Hippocampal formation (tissue), 2 donors: ENCODE results near the gene RPS19BP1.

Experiments used
- DNase-seq, 2 donors: peaks; one replicate each; lab custom pipeline; 2025; lab: John Stamatoyannopoulos, UW

RPS19BP1 gene

DNA sequence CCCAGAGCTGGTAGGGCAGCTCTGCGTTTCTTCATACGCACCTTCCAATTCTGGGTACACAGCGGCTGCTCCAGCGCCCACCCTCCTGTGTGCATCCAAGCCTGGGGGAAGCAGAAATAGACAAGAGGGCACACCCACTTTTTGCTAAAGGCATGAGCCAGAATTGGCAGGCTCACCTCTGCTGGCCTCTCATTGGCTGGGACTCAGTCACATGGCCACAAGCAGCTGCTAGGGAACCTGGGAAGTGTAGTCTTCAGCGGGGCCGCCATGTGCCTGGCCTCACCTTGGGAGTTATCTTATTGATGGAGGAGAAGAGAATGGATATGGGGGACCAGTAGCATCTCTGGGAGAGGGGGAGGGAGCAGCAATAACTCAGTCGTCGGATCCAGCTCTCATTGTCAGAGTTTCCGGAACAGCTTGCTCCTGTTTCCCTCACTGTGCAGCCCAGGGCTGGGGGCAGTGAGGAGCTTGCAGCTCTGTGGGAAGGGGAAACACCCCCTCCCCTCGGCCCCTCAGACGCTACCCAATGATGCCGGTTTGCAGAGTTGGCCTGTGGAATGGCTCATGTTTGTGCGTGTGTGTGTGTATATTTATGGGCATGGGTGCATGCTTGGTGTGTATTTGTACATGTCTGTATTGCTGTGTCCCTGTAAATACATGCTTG is 42.3 kb downstream of the RPS19BP1 start:
- DNase-seq, result peak; percentile 52 to 72

DNA sequence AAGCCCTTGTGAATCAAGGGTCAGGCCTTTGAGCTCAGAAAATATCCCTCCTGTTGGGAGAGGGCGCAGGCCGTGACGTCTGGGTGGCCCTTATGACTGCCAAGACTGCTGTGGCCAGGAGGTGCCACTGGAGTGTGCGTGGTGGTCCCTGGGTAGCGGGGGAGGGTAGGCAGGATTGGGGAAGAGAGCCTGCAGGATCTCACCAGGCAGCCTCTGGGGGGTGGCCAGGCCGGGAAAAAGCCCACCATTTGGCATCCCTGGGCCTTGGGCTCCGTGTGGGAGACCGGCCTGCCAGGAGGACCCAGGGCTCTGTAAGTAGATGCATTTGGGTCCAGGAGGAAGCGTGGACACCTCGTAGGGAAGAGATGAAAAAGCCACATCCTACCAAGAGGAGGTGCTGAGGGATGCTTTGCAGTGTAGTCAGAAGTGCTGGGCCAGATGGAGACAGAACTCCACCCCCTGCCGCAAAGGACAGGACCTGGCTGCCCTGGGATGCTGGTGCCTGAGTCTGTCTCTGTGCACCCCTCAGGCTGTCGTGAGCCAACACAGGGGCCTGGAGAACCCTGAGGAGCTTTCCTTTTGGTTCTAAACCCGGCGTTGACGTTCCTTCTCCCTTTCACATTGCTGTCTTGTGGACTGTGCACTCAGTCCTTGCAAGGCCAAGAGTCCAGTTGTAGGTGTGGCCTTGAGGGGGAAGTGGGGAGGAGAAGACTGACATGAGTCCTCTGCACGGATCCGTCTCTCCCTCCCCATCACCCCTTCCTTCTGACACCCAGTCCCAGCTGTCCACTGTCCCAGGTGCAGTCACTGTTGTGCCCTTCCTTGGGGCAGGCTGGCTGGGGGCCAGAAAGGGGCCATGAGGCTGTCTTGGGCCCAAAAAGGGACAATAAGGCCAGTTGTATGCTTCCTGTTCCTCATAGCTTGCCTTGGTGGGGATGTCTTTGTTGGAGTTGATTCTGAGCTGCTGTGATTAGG is 43.2 kb downstream of the RPS19BP1 start:
- no peak for DNase-seq

DNA sequence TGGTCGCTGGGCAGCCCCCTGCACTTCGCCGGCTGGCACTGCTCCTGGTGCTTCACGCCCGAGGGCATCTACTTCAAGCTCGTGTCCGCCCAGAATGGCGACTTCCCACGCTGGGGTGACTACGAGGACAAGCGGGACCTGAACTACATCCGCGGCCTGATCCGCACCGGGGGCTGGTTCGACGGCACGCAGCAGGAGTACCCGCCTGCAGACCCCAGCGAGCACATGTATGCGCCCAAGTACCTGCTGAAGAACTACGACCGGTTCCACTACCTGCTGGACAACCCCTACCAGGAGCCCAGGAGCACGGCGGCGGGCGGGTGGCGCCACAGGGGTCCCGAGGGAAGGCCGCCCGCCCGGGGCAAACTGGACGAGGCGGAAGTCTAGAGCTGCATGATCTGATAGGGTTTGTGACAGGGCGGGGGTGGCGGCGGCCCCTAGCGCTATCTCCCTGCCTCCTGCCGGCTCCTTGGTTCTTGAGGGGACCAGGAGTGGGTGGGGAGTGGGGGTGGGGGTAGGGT is 43.9 kb downstream of the RPS19BP1 start:
- DNase-seq, result no peak

DNA sequence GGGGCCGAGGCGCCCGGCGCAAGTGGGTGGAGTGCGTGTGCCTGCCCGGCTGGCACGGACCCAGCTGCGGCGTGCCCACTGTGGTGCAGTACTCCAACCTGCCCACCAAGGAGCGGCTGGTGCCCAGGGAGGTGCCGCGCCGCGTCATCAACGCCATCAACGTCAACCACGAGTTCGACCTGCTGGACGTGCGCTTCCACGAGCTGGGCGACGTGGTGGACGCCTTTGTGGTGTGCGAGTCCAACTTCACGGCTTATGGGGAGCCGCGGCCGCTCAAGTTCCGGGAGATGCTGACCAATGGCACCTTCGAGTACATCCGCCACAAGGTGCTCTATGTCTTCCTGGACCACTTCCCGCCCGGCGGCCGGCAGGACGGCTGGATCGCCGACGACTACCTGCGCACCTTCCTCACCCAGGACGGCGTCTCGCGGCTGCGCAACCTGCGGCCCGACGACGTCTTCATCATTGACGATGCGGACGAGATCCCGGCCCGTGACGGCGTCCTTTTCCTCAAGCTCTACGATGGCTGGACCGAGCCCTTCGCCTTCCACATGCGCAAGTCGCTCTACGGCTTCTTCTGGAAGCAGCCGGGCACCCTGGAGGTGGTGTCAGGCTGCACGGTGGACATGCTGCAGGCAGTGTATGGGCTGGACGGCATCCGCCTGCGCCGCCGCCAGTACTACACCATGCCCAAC is 44.6 kb downstream of the RPS19BP1 start:
- no peak for DNase-seq

DNA sequence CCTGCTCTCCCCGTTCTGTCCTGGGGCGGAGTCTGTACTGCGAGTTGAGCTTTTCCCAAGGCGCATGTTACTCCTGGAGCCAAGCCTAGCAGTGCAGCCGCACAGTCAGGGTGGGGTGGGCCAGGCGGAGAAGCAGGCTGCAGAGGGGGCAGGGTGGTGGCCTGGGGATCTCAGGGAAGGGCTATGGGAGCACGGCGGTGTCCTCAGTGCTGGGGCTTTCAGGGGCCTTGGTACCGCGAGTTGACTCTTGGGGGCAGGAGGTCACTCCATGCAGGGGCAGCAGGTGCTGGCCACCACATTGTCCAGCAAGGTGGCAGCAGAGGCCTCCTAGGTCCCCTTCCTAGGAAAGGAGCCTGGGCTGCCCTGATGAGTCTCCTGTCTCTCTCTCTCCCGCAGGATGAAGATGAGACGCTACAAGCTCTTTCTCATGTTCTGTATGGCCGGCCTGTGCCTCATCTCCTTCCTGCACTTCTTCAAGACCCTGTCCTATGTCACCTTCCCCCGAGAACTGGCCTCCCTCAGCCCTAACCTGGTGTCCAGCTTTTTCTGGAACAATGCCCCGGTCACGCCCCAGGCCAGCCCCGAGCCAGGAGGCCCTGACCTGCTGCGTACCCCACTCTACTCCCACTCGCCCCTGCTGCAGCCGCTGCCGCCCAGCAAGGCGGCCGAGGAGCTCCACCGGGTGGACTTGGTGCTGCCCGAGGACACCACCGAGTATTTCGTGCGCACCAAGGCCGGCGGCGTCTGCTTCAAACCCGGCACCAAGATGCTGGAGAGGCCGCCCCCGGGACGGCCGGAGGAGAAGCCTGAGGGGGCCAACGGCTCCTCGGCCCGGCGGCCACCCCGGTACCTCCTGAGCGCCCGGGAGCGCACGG is 45.4 kb downstream of the RPS19BP1 start:
- no peak for DNase-seq

DNA sequence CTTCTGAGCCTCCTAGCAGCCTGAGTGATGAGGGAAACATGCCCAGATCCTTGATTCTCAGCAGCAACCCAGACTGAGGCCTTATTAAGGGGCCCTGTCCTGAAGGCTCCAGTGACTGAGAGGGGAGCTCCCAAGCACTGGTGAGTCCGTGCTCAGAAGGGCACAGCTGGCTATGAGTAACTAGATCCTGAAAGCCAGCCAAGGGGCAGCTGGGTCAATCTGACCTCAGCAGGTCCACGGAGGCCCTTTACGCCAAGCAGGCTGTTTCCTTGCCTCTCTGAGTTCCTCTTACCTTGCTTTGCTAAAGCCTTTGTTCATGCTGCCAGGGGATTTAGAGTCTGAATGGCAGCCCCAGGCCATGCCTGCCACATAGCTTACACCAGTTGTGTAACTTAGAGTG is 49.8 kb downstream of the RPS19BP1 start:
- no peak for DNase-seq

DNA sequence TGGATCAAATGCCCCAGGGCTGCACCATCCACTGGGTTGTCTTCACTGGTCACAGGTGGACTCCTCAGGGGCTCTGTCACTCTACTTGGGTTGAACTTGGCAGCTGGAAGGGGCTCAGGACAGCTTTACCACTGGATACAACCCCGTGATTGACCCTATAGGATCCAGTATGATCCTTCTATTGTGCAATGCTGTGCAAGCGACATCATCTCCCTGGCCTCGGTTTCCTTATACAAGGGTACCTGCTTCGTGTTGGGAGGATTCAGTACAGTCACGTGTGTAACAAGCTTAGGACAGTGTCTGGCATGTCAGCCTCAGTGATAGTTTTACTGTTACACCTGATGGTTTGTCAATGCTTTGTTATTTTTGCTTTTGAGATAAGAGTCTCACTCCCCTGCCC is 51.0 kb downstream of the RPS19BP1 start:
- no peak for DNase-seq

DNA sequence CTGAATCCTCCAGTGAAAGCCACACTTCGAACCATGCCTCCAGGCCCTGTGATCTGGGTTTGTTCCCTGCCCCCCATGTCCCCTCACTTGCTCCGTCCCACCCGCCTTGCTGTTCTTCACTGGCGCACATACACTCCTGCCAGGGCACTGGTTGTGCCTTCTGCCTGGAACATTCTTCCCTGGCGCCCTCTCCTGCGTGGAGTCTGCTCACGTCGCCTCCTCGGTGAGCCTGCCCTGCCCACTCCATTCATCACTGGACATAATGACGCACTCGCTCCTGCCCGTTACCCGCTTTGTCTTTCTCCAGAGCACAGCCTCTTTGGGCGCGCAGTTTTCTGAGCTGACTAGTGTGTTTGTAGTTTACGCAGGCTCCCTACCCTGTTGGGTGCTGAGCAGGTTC is 51.5 kb downstream of the RPS19BP1 start:
- DNase-seq, result no peak

DNA sequence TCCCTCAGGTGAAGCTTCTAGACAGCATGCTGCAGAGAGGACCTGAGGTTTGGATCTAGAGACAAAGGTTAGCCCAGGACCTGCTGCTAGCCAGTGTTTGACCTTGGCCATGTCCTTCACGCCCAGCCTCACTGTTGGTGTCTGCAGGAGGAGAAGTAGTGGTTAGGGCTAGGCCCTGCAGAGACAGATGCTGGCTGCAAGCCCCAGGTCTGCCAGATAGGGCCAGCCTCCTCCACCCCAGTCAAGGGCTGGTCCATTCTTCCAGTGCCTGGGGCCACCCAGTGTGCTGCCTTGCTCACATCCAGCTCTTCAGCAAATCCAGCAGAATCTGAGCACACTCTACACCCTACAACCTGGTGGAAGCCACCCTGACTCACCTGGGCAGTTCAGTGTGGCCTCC is 52.0 kb downstream of the RPS19BP1 start:
- no peak for DNase-seq

DNA sequence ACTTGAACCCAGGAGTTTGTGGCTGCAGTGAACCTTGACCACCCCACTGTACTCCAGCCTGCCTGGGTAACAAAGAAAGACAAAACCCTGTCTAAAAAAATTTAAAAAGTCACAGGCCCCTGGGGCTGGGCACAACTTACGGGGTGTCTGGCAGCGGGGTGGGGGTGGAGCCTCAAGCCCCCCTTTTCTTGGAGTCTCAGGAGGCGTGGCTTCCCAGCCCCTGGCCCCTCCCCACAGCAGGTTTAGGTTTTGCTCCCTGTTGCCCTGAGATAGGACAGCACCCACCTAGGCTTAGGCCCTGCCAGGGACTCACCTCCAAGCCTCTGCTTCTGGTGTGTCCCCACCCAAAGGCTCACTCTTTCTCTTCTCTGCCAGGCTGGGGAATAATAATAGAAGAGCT is 53.3 kb downstream of the RPS19BP1 start:
- DNase-seq, result no peak
